Effector CD4-positive, alpha-beta T cell (primary cell): ENCODE data around the gene REPIN1.

Source experiments
- DNase-seq: peaks from one replicate; pipeline ENCODE4 v3.0.0-alpha.2; 2020

Gene REPIN1

DNA sequence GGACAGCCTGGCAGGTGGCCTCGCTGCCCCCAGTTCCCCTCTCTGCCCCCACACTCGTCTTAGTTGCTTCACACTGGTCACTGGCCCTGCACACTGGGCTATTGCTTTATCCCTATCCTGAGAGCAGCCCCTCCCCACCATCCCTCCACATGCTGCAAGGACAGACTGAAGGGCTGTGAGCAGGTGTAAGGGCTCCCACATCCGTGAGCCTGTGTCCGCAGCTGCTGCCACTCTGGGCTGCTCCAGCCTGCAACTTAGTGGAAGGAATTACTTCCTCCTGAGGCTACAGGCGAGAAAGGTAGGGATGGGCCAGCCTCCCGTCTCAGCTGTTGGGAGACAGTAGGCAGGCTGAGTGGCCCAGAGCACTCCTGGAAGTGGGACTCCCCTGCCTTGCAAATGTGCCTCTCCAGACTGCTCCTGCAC, 31.0 kb upstream of the REPIN1 start:
- DNase-seq: no peak

DNA sequence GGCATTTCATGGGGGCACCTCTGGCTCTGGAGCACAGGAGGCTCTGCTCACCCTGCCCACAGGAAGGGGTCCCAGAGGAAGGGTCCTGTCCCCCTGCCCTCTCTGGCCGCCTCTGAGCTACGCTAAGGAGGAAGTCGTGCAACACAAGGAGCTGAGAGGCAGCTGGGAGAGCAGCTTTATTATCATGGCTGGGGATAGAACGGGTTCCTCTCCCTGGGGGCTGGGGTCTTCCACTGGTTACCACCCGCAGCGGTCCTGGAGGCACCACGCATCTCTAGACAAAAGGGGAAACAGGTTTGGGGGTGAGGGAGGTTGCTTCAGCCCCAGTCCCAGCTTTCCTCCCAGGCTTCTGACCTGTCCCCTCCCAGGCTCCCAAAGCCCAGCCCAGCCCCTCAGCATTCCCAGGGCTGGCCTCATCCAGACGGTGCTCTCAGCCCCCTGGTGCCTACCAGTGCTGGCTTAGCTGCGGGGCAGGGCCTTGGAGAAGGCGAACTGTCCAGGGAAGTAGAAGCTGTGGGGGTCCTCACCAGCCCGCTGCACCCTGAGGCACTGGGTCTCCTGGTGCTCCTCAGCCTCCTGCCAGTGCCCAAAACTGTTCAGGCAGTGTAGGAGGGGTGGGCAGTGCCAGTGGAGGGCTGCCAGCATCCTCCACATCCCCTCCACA, 30.3 kb upstream of the REPIN1 start:
- no peak for DNase-seq

DNA sequence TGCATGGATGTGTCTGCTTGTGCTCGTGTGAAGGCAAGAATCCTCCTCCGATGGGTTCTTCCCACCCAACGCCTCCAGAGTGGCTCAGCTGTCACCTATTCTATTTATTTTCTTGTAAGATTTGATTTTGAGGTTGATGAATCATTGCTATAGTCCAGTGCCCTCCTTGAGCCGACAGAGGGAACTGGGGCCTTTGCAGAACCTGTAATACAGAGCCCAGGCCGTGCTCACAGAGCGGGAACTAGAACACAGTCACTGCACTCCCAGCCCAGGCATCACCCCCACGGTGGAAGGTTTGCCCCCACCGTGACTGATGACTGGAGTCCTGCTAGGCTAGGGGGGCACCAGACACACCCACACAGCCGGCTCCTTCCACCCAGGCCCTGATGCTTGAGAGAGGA, 29.2 kb upstream of the REPIN1 start:
- DNase-seq: no peak

DNA sequence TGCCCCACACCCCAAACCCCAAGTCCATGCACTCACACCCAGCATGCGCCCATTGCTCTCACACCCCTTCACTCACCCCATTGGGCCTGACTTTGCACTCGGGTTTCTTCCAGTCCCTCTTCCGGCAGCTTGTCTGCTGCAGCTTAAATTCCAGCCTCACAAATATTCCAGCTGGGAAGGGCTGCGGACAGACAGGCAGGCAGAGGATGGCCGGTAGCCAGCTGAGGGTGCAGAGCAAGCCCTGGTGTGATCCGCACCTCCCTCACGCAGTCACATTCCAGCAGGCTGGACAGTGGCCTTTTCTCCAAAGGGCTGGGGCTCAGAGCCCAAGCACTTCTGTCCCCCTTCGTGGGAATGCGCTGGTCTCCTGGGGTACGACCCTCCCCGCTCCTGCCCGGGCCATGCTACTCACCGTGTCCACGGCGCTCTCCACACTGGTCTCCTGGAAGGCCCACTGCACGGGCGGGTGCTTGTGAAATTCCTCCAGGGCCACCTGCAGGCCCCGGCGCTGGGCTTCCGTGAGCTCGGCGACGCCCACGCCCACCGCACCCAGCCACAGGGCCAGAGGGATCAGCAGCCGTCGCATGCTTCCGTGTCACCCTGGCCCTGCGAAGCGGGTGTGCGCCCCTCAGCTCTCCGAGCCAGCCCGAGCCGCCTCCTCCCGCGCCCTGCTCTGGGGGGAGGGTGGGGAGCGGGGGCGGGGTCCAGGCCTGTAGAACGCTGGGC, 28.4 kb upstream of the REPIN1 start:
- DNase-seq: no peak

DNA sequence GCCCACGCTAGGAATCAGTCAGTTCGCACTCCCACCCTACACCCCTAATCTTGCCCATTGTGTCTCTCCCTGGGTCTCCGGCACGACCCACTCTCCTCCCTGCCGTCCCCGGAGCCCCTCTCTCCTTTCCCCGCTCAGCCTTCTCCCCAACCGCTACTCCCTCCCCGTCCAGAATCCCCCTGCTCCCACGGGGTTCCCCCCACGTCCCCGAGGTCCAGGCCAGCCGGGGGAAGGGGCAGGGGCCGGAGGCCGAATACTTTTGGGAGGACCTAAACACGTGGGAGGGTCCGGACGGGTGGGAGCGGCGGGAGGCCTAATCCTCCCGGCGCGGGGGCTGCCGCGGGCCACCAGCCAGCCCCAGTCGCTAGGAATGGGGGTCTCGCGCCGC, 27.8 kb upstream of the REPIN1 start:
- no peak for DNase-seq

DNA sequence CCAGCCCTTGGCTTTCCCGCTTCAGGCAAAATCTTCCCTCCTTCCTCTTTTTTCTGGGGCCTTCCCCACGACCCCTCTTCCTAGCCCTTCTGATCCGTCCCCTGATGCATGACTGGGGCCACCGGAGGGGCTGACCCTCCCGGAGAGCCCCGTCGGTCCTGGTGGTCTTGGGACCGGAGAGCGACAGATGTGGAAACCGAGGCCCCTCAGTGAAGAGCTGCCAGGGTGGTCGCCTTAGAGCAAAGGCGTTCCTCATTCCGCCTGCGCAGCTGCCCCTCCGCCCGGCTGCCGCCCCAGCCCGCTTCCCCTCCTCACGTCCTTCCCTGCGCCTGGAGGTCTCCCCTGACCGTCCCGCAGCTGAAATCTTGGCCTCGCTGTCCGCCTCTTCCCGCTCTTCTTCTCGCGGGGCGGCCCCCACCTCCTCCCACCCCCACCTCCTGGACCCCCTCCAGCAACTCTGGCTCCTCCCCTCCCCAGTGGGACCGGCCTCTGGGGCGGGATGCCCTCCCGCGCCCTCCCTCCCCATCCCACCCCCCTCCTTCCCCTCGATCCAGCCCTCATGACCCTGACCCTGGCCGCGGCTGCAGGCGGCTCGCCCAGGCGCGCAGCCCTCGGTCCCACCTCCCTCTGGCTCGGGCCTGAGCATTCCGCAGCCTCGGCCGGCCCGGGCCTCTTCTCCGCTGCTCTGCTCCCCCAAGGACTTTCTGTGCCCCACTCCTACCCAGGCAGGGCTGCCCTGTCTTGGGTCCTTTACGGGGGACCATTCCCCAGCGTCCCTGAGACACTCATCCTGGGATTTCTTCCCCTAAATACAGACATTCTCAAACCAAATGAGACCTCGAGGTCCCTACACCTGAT, 27.1 kb upstream of the REPIN1 start, which contains the start of gene RARRES2:
TSS of gene RARRES2 (minus strand) at position 367 of the 858 bp plus-strand sequence. CDS start 1,020 bp downstream, outside the sequence.
- DNase-seq: no peak

DNA sequence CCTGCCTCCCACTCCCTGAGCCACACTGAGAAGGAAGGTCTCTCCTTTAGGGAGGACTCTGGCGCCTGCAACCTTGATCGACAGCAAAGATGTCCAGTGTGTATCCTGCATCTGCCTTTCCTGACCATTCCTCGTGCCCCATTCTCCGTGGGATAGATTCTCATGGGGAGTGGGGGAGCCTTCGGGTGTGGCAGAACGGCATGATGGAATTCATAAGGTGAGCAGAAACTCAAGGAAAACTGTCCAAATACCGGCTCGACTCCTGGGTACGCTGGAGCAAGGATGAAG, 26.6 kb upstream of the REPIN1 start:
- DNase-seq: no peak

DNA sequence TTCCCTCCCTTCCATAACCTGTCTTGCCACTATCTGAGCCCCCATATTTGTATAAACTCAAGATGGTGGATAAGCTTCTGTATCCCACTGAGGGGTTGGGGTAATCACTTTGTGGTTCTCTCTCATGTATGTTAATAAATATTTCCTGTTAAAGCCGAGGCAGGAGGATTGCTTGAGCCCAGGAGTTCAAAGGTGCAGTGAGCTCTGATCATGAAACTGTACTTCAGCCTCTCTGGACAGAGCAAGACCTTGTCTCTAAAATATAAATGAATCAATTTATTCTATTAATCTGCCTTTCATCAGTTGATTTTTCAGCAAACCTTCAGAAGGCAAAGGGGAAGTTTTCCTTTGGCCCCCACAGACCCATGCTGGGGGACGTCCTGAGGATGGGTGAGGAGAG, 25.4 kb upstream of the REPIN1 start:
- no peak for DNase-seq

DNA sequence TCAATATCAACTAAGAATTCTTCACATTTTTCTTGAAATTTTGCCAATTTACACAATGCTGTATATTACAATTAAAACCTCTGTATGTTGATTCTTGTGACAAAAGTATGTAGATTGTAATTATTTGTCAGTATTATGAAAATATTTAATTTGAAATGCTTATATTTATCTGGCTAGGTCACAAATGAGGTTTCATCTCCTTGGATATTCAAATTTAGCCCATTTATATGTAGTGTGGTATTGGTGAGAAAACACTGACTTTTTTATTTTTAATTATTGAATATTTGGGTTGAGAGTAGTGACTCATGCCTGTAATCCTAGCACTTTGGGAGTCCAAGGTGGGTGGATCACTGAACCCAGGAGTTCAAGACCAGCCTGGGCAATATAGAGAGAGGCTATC, 24.3 kb upstream of the REPIN1 start:
- no peak for DNase-seq

DNA sequence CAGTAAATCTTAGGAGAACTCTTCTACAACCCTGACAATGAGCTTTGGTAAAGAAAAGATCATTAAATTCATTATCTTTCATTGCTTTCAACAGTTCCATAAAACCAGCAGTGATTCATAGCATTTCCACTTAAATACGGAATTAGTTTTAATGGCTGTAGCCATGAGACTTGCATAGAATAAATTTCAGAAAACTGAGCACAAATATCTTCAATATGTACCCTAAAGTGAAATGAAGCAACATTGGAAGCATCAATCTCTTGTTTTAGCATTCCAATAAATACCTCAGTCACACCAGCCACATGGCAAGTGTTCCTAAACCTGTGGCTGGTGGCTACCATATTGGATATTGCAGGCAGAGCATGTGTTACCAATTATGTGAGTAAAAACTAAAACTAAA, 23.6 kb upstream of the REPIN1 start:
- no peak for DNase-seq

DNA sequence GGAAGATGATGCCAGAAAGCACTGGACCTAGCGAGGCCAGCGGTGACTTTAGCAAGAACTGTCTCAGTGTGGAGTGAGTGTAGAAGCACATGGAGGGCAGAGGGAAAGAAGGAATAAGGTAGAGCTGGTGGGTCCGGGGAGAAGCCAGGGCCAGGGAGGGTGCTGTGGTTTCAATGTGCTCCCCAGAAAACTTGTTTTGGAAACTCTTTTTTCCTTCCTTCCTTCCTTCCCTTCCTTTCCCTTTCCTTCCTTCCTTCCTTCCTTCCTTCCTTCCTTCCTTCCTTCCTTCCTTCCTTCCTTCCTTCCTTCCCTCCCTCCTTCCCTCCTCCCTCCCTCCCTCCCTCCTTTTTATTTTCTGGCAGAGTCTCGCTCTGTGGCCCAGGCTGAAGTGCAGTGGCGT, 21.7 kb upstream of the REPIN1 start:
- DNase-seq: no peak

DNA sequence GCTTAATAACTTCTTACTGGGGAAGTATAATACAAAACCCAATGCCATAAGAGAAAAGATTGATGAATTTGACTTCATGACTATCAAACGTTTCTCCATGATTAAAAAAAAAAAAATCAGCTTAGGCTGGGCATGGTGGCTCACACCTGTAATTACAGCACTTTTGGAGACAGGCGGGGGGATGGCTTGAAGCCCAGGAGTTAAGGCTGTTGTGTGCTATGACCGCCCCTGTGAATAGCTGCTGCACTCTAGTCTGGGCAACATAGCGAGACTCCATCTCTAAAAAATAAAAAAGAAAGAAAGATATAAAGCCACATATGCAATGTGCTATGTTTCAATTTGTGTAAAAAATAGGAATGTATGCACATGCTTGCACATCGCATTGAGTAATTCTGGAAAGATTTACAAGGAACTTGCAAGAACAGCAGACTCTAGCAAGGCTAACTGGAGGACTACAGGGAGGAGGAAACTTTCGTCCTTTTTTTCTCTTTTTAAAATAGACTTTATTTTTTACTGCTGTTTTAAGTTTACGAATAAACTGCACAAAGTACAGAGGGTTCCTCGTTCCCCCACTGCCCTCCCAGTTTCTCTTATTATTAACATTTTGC, 16.9 kb upstream of the REPIN1 start:
- no peak for DNase-seq

DNA sequence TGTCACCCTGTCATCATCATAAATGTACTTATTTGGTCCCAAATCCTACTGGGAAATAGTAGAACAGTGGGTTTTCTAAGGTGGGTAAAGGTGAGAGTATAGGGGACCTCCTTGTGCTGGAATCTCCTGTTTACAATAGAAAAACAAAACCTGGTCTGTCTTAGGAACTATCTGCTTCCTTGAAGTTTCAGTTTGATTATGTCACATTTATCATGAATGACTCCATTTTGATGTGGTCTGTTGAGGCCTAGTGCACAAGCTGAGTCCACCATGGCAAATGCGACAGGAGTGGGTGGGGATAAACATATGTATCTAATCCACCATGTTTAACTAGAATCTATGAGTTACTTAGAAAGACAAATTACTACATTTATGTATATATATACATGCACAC, 13.0 kb upstream of the REPIN1 start:
- DNase-seq: no peak

DNA sequence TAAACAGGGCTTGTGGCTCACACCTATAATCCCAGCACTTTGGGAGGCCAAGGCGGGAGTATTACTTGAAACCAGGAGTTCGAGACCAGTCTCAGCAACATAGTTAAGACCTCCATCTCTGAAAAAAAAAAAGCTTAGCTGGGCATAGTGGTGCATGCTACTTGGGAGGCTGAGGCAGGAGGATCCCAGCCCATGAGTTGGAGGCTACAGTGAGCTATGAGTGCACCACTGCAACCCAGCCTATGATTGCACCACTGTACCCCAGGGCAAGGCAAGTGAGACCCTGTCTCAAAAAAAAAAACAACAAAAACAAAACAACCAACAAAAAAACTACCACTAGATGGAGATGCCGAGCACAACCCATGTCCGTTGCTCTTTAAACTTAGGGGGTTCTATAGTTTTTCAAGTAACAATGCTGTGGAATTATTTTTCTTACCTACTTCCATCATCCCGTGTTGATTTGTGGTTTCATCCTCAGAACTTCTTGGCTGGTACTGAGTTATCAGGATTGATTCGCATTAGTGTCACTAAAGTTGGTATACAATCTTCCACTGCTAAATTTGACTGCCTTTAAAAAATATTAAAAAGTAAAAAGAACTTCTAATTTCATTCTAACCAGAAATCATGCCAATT, 12.2 kb upstream of the REPIN1 start:
- DNase-seq: no peak

DNA sequence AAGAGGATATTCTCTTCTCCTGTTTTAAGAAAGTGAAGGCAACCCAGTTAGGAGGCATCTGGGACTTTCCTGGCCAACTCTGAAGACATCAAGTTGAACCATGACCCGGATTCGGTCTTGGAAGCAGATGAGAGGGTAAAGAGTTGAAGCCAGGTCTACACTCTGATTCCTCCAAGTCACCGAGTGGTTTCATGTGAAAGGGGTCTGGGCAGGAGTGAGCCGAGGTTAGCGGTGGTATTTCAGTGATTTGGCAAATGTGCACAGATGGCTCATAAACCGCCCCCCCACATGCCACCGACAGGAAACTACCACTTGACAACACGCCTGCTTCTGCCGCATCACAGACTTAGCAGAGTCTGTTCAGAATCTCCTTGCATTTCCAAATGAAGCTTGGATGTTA, 11.4 kb upstream of the REPIN1 start:
- DNase-seq: peak; percentile 55

DNA sequence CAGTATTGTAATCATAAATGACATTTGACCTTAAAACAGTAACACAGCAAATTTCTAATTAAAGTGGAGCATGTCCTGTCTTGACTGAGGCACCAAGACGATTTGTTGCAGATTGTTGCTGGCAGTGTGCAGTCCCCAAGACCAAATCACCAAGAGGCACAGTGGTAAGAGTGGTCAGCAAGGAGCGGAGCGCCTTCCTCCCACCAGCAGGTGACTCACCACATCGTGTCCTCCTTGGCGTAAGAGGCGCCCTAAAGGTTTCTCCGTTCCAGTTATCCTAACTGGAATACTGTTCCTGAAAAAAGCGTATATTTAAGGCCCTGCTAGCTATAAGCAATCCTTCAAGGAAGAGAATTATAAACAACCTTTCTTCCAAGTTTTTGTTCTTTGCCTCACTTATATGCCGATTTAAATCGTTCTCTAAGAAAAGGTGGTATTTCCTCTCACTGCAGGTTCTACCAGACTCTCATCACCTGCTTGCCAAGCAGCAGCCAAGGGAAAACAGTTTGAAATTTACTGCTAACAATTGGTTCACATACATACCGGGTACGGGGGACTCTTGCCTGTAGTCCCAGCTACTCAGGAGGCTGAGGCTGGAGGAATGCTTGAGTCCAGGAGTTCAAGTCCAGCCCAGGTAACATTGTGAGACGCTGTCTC, 10.7 kb upstream of the REPIN1 start:
- DNase-seq: no peak

DNA sequence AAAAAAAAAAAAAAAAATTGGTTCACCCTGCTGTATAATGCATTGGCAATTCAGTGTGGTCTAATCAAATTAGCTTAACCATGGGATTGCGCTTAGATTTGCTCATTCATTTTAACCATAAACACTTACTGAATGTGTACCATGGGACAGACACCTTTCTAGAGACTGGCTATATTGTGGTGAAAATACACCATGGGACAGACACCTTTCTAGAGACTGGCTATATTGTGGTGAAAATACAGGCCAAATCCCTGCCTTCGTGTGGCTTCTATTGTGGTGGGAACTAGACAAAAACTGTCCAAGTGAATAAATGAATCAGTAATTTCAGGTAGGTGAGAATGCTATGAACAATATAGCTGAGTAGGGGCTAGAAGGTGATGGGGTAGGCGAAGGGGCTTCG, 10.2 kb upstream of the REPIN1 start:
- DNase-seq: no peak

DNA sequence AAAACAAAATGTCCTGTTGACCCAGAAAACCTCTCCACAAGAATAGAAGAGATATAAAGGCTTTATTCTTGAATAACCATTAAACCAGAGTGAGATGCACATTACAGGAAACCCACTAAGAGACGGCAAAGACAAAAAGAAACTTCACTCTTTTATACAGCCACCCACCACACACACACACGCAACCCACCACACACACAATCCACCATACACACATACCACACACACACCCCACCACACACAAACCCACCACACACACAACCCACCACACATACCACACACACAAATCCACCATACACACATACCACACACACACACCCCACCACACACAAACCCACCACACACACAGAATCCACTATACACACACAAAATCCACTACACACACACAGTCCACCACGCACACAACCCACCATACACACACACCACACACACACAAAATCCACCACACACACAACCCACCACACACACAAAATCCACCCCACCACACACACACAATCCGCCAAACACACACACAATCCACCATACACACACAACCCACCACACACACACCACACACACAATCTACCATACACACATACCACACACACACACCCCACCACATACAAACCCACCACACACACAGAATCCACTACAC, 9.5 kb upstream of the REPIN1 start:
- no peak for DNase-seq

DNA sequence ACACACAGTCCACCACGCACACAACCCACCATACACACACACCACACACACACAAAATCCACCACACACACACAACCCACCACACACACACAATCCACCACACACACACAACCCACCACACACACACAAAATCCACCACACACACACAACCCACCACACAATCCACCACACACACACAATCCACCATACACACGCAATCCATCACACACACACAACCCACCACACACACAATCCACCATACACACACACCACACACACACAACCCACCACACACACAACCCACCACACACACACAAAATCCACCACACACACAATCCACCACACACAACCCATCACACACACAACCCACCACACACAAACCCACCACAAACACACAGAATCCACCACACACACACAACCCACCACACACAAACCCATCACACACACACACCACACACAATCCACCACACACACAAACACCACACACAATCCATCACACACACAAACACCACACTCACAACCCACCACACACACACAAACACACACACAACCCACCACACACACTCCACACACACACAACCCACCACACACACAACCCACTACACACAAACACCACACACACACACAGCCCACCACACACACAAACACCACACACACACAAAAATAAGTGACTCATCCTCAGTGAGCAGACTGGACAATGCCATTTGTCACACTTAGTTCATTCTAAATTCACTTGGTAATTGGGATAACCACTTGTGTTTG, 8.8 kb upstream of the REPIN1 start:
- no peak for DNase-seq

DNA sequence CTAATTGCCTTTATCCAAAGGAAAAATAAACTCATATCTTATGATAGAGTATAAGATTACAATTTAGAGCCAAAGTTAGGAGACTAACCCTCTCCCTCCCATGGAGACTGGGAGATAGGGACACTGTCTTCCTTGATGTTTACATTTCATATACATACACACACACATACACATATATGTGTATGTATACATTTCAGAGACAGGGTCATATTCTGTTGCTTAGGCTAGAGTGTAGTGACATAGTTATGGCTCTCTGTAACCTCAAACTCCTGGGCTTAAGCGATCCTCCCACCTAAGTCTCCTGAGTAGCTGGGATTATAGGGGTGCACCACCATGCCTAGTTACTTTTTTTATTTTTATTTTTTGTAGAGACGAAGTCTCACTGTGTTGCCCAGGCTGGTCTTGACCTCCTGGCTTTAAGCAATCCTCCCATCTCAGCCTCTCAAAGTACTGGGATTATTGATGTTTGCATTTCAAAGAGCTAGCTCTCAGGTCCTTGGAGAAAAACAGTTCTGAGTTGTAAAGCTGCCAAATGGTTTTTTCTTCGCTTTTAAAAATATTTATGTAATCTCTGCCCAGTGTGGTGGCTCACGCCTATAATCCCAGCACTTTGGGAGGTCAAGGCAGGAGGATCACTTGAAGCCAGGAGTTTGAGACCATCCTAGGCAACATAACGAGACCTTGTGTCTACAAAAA, 8.1 kb upstream of the REPIN1 start:
- DNase-seq: no peak

DNA sequence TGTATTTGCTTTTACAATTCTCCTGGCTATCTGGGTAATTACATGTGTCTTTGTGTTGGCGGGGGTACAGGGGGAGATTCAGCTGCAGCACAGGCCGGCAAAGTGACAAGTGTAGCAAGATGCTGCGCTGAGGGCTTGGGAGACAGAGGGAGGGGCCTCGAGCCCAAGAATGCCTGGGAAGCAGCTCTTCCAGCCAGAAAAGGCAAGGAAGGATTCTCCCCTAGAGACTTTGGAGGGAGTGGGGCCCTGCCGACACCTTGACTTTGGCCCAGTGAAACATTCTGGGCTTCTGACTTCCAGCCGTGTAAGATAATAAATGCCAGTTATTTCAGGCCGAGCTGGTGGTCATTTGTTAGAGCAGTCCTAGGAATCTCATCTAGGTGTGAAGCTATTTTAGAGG, 7.2 kb upstream of the REPIN1 start:
- no peak for DNase-seq
